Type B pancreatic cell (in vitro differentiated cells): ENCODE results near the gene CCDC38. TPM values are rescaled to one million over a fixed set of nuclear protein-coding genes. Genes with fewer than 3 reads are reported as not detected.
"Not testable (repeated sequence)": the region's sequence is repeated elsewhere in the genome, so short reads cannot be mapped to it uniquely, and the experiment has no call there.

Source experiments
- DNase-seq: peaks from one replicate; pipeline ENCODE4 v3.0.0; 2021; ENCODE audit warnings: mixed read lengths; ENCODE audit not compliant: unreplicated experiment; ENCODE audit errors: extremely low spot score
- H3K27ac Mint-ChIP-seq: 2 replicates; pipeline ENCODE4 v1.8.0; 2021; ENCODE audit warnings: mild to moderate bottlenecking, mixed read lengths
- H3K27me3 Mint-ChIP-seq: 2 replicates; pipeline ENCODE4 v1.8.0; 2021; ENCODE audit warnings: mixed read lengths
- H3K36me3 Mint-ChIP-seq: 2 replicates; pipeline ENCODE4 v1.8.0; 2021; ENCODE audit warnings: mixed read lengths
- H3K4me1 Mint-ChIP-seq: one replicate; pipeline ENCODE4 v1.8.0; 2021; ENCODE audit warnings: mixed read lengths; ENCODE audit not compliant: unreplicated experiment
- H3K4me3 Mint-ChIP-seq: 2 replicates; pipeline ENCODE4 v1.8.0; 2021; ENCODE audit warnings: mild to moderate bottlenecking, mixed read lengths
- H3K9me3 Mint-ChIP-seq: 2 replicates; pipeline ENCODE4 v1.8.0; 2021; ENCODE audit warnings: mixed read lengths
- CTCF ChIP-seq: fragments of 200-600 bp; sonication (generic); conservative IDR thresholded peaks from 2 replicates; pipeline ENCODE4 v1.5.0; 2021; ENCODE audit warnings: antibody characterized with exemption, mild to moderate bottlenecking
- total RNA-seq: library from RNA; stranded (reverse); gene quantifications from 2 replicates; pipeline ENCODE4 v1.2.1, GENCODE V29; 2021; ENCODE audit warnings: low replicate concordance

The CCDC38 gene
- total RNA-seq, 1 donor from 2014 or later: 0.29 TPM

GRCh38 chr12:95852133-95852532, 90.3 kb downstream of the CCDC38 start:
- DNase-seq: no peak
- TF ChIP-seq CTCF: no peak
- no peaks in the 10 kb centered on the region for H3K36me3 Mint-ChIP-seq
- H3K9me3 Mint-ChIP-seq: no peaks in the 10 kb centered on the region
- H3K27ac Mint-ChIP-seq: no peak overlapping the region
- peaks cover 9% of the 10 kb centered on the region for H3K4me1 Mint-ChIP-seq
- H3K27me3 Mint-ChIP-seq: peaks cover 5% of the 10 kb centered on the region
- no peak overlapping the region for H3K4me3 Mint-ChIP-seq

GRCh38 chr12:95851606-95852005, 90.8 kb downstream of the CCDC38 start:
- Mint-ChIP-seq H3K4me3 (no peak overlapping the region), H3K27me3 (peaks cover 5% of the 10 kb centered on the region), H3K36me3 (no peaks in the 10 kb centered on the region), H3K27ac (no peak overlapping the region), H3K4me1 (peaks cover 9% of the 10 kb centered on the region), H3K9me3 (no peaks in the 10 kb centered on the region)
- TF ChIP-seq CTCF: no peak
- no peak for DNase-seq

- no peak for DNase-seq
- peak overlapping the region; percentile 53 for H3K27ac Mint-ChIP-seq
- TF ChIP-seq CTCF: peak; percentile 50
These were observed 93.6 kb downstream of the CCDC38 start for GRCh38 chr12:95848575-95849388.

GRCh38 chr12:95842426-95842825, 100.0 kb downstream of the CCDC38 start:
- not testable (repeated sequence) for DNase-seq, H3K9me3 Mint-ChIP-seq, H3K4me1 Mint-ChIP-seq, H3K4me3 Mint-ChIP-seq, H3K27me3 Mint-ChIP-seq, H3K36me3 Mint-ChIP-seq, H3K27ac Mint-ChIP-seq

More at GRCh38 chr12:95848575-95849388, 93.6 kb downstream of the CCDC38 start:
- H3K9me3 Mint-ChIP-seq: no peaks in the 10 kb centered on the region
- H3K4me1 Mint-ChIP-seq: peaks cover 9% of the 10 kb centered on the region
- no peak overlapping the region for H3K4me3 Mint-ChIP-seq
- no peaks in the 10 kb centered on the region for H3K36me3 Mint-ChIP-seq
- H3K27me3 Mint-ChIP-seq: peaks cover 5% of the 10 kb centered on the region

- peaks cover 14% of the 10 kb centered on the region for H3K4me1 Mint-ChIP-seq
- no peak overlapping the region for H3K27ac Mint-ChIP-seq
- H3K9me3 Mint-ChIP-seq: no peaks in the 10 kb centered on the region
- H3K4me3 Mint-ChIP-seq: no peak overlapping the region
- no peak for TF ChIP-seq CTCF
- H3K36me3 Mint-ChIP-seq: no peaks in the 10 kb centered on the region
- no peak for DNase-seq
- H3K27me3 Mint-ChIP-seq: peaks cover 13% of the 10 kb centered on the region
These were observed 104.3 kb downstream of the CCDC38 start for GRCh38 chr12:95838125-95838524.

- Mint-ChIP-seq H3K4me3 (no peak overlapping the region), H3K9me3 (no peaks in the 10 kb centered on the region)
These were observed 105.0 kb downstream of the CCDC38 start for GRCh38 chr12:95837240-95838038.

More at GRCh38 chr12:95837240-95838038, 105.0 kb downstream of the CCDC38 start:
- no peak for DNase-seq
- H3K4me1 Mint-ChIP-seq: peaks cover 14% of the 10 kb centered on the region
- no peaks in the 10 kb centered on the region for H3K36me3 Mint-ChIP-seq
- TF ChIP-seq CTCF: no peak
- H3K27me3 Mint-ChIP-seq: peaks cover 13% of the 10 kb centered on the region
- no peak overlapping the region for H3K27ac Mint-ChIP-seq
